ENCODE data around the gene KIF6.

KIF6 gene

GRCh38 chr6:39420300-39421265 lies 304.6 kb downstream of the KIF6 start:
- no peak for DNase-seq (ENCODE audit: low read depth in 2 of 2)

DNA sequence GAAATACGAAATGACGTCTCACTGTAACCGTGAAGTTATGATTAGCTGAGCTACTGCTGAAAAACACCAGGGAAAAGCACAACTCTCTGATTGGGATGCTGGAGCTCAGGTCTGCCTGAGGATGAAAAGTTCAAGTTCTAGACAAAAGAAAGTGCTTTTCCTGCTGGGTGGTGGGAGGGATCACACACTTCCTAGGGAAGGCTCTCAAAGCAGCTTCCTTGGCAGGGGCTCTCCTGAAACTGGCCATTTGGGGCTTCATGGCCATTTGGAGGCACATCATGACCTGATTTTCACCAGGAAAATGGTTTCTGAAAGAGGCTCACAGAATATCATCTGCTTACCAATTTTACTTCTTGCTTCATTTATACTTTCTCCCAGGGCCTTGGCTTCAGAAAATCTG lies 305.6 kb downstream of the KIF6 start:
- DNase-seq (ENCODE audit: low read depth in 2 of 2) = no peak

GRCh38 chr6:39417440-39417839 lies 307.8 kb downstream of the KIF6 start:
- no peak for DNase-seq (ENCODE audit: low read depth in 2 of 2)

DNA sequence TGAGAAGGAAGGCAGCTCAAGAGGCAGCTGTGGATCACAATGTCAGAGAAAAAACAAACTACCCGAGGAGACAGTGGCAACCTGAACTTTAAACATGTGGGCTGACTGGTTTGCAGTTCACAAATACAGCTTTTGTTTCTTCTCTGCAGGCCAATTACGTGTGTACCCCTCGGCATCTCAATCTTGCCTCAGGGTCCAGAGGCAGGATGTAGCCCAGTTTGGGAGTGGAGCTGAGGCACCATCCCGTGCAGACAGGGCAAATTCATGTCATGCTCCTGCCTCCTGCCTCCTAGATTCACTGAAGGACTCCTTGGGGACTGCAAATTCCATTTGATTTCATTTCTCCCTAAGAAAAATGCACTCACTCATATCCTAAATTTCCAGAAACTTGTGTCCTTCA lies 308.5 kb downstream of the KIF6 start:
- no peak for DNase-seq (ENCODE audit: low read depth in 2 of 2)

GRCh38 chr6:39416026-39416425 lies 309.2 kb downstream of the KIF6 start:
- DNase-seq (ENCODE audit: low read depth in 2 of 2) = no peak

- DNase-seq (ENCODE audit: low read depth in 2 of 2) = no peak
These were observed 309.7 kb downstream of the KIF6 start for GRCh38 chr6:39415482-39415881.

DNA sequence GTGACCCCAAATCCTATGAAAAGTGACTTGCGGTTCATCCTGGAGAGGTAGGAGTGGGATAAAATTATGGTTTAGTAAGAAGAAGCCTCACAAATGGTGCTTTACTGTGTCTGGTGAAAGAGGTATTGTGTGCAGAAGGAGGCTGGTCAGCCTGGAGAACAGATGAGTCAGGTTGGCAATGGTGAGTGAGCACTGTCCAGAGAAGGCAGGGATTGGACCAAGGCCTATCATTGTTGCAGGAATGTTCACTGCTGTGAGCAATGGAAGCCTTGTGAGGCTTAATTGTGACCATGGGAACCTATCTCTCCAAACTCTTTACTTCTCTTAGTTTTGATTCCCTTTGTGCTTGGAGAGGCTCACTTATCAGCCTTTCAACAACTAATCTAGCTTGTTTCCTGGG lies 313.7 kb downstream of the KIF6 start:
- no peak for DNase-seq (ENCODE audit: low read depth in 2 of 2)

- DNase-seq (ENCODE audit: low read depth in 2 of 2) = no peak
These were observed 314.2 kb downstream of the KIF6 start for GRCh38 chr6:39411001-39411400.

- no peak for DNase-seq (ENCODE audit: low read depth in 2 of 2)
These were observed 315.3 kb downstream of the KIF6 start for GRCh38 chr6:39409889-39410288.

DNA sequence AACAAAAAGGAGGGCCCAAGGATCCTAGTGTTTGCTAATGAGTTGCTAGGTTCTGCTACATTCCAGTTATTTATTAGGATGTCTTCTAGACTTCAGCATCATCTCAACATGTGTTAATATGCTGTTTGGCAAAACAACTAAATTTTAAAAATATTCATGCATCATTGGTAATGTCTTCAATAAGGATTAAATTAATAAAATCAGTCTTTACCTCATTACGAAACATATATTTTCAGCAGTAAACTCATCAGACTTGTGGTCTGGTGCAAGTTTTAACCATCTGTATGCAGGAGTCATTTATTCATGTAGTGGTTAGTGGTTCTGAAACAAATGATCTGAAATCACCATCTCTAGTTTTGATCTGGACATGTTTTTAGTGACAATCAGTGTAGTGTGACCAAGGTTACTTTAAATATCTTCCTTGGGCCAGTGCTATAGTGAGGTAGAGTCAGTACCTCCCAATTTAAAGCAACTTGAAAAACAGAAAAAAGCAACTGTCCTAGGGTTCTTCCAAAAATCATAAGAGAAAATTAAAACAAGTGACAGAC lies 317.7 kb downstream of the KIF6 start:
- DNase-seq (ENCODE audit: low read depth in 2 of 2) = no peak

DNA sequence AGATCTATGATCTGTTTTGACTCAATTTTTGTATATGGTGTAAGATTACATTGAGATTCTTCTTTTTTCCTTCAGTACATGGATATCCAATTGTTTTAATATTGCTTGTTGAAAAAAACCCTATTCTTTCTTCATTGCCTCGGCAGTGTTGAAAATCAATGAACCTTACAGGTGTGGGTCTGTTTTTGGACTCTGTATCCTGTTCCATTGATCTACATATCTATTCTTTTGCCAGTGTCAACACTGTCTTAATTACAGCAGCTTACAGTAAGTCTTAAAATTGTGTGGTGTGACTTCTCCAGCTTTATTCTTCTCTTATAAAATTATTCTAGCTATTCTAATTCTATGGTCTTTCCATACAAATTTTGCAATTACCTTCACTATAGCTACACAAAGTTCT lies 320.9 kb downstream of the KIF6 start:
- no peak for DNase-seq (ENCODE audit: low read depth in 2 of 2)

GRCh38 chr6:39403304-39403703 lies 321.9 kb downstream of the KIF6 start:
- no peak for DNase-seq (ENCODE audit: low read depth in 2 of 2)

DNA sequence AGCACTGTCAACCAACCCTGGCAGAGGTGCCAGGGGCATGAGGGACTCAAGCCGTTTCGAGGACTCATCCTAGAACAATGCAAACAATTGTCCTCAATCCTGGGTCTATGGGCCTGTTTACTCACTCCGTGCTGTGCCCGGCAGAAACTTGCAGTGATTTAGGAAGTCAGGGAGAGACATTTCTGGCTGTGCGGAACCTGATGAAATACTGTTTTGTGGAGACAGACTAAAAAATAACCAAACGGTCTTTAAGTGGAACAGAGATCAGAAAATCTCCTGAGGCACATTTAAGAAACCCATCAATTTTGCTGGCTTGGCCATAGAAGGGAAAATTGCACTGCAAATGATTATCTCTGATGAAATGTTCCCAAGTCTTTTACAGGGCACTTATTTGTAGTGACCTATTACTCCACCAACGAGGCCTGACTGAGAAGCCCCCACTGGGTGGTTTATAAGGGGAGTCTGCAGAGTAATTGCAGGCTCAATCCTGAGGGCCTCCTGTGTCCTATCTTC lies 322.9 kb downstream of the KIF6 start:
- DNase-seq (ENCODE audit: low read depth in 2 of 2) = no peak

GRCh38 chr6:39401376-39401775 lies 323.8 kb downstream of the KIF6 start:
- no peak for DNase-seq (ENCODE audit: low read depth in 2 of 2)

GRCh38 chr6:39400026-39400425 lies 325.2 kb downstream of the KIF6 start:
- no peak for DNase-seq (ENCODE audit: low read depth in 2 of 2)

DNA sequence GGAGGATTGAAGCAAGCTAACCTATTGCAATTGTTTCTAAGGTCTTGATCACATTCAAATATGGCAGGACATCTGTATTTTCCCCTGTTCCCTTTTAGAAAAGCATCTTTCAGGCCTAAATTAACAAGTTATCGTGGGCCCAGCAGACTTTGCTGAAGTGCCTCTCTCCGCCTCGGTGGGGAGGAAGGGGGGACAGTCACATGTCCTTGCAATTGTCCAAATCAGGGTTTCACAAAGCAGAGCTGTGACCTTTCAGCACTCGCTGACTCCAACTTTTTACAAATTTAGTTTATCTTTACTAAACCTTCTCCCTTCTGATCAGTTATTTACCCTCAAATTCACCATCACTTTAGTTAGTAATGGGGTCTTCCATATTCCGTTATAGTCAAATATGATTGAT lies 328.4 kb downstream of the KIF6 start:
- no peak for DNase-seq (ENCODE audit: low read depth in 2 of 2)

DNA sequence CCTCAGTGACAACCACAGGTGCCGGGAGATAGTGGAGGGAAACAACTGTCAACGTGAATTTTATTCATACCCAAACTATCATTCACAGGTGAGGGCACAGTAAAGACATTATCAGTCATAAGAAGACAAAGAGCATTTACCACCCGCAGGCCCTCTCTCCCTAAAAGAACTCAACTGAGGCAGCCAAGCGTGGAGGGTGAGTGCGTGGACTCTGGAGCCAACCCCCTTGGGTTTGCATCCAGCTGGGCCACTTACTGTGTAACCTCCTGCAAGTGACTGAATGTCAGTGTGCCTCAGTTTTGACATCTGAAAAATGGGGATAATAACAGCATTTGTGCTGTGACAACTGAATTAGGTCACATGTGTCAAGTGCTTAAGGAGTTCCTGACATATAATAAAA lies 332.1 kb downstream of the KIF6 start:
- no peak for DNase-seq (ENCODE audit: low read depth in 2 of 2)

DNA sequence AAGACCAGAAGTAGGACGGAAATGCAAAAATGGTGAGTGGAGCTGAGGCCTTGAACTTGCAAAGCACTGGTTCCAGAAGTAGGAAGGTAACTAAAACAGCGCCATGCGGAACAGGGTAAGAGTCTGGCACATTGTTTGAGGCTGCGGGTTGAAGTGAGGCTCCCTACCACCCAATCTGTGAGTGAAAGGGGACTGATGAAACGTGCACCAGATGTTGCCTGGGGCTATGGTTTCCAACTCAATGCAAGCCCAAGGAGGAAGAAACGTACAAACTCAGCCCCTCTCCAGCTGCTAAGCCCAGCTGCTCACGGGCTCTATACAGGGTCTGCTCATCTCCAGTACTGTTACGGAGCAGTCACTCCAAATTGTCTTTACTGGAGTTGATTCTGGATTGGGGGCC lies 334.0 kb downstream of the KIF6 start:
- DNase-seq (ENCODE audit: low read depth in 2 of 2) = no peak

- DNase-seq (ENCODE audit: low read depth in 2 of 2) = no peak
These were observed 335.8 kb downstream of the KIF6 start for GRCh38 chr6:39389484-39389767.

- no peak for DNase-seq (ENCODE audit: low read depth in 2 of 2)
These were observed 336.4 kb downstream of the KIF6 start for GRCh38 chr6:39388606-39389483.

DNA sequence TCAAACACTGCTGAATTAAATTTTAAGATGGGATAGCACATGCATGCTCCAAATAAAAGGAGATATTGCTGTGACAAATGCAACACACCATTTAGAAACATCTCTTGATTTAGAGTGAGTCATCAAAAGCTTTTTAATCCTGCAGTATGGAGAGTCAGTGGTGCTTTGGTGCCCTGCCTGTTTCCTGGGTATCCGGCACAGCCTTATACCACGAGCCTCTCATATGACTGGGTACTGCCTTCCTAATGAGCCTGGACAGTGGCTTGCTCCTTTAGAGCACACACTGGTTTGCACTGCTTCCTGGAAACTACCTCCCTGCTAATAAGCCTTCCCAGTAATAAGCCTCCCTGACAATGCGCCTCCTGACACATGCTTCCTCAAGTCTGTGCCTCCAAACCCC lies 337.4 kb downstream of the KIF6 start:
- DNase-seq (ENCODE audit: low read depth in 2 of 2) = no peak

DNA sequence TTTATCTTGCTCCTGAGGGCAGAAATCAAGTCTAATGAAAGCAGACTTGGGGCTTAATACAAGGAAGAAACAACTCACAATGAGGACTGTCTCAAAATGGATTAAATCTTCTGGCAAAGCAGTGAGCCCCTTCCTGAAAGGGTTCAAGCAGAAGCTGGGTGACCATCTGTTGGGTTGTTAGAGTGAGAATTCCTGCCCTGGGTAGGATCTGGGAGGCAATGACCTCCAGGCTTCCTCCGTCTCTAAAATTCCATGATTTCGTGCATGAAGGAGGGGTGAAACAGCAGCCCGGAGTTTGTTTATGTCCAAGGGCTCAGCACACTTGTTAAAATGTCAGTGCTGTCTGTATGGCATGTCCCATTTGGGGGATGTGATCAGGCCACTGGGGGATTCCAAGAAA lies 338.7 kb downstream of the KIF6 start:
- DNase-seq (ENCODE audit: low read depth in 2 of 2) = no peak
